H9 (cell line): ENCODE data around the gene MYO5B. TPM values are rescaled to one million over a fixed set of nuclear protein-coding genes. Genes with fewer than 3 reads are reported as not detected.

Experiments
- DNase-seq: peaks from one replicate; pipeline ENCODE4 v3.0.0-alpha.2; 2017
- H2AFZ ChIP-seq: one replicate; pipeline ENCODE4 v1.6.1; 2013; ENCODE audit warnings: mild to moderate bottlenecking, low read length, control low read depth, moderate library complexity
- H2AK5ac ChIP-seq: 2 replicates; pipeline ENCODE4 v1.6.1; 2013; ENCODE audit warnings: low read length, control low read depth, mixed read lengths; ENCODE audit not compliant: insufficient read length
- H2BK120ac ChIP-seq: one replicate; pipeline ENCODE4 v1.6.1; 2013; ENCODE audit warnings: low read depth, mild to moderate bottlenecking, low read length, control low read depth, inconsistent platforms; ENCODE audit not compliant: poor library complexity, severe bottlenecking
- H2BK12ac ChIP-seq: 2 replicates; pipeline ENCODE4 v1.6.1; 2013; ENCODE audit warnings: low read length, control low read depth, mixed read lengths, low read depth; ENCODE audit not compliant: insufficient read length
- H2BK15ac ChIP-seq: 2 replicates; pipeline ENCODE4 v1.6.1; 2013; ENCODE audit warnings: low read depth, low read length, control low read depth
- H2BK20ac ChIP-seq: one replicate; pipeline ENCODE4 v1.6.1; 2013; ENCODE audit warnings: low read depth, mild to moderate bottlenecking, low read length, control low read depth, inconsistent platforms; ENCODE audit not compliant: poor library complexity, severe bottlenecking
- H2BK5ac ChIP-seq: 2 replicates; pipeline ENCODE4 v1.6.1; 2013; ENCODE audit warnings: low read length, control low read depth, mixed read lengths; ENCODE audit not compliant: insufficient read length
- H3K14ac ChIP-seq: 2 replicates; pipeline ENCODE4 v1.6.1; 2013; ENCODE audit warnings: low read length, control low read depth; ENCODE audit not compliant: insufficient read depth
- H3K18ac ChIP-seq: 2 replicates; pipeline ENCODE4 v1.6.1; 2013; ENCODE audit warnings: low read depth, mild to moderate bottlenecking, mixed read lengths, low read length, control low read depth; ENCODE audit not compliant: insufficient read length
- H3K23ac ChIP-seq: 2 replicates; pipeline ENCODE4 v1.6.1; 2013; ENCODE audit warnings: low read length, control low read depth, mixed read lengths, low read depth; ENCODE audit not compliant: insufficient read length
- H3K23me2 ChIP-seq: 2 replicates; pipeline ENCODE4 v1.6.1; 2013; ENCODE audit warnings: low read depth, mild to moderate bottlenecking, mixed read lengths, low read length, control low read depth; ENCODE audit not compliant: insufficient read length, poor library complexity, severe bottlenecking
- H3K27ac ChIP-seq: 2 replicates; pipeline ENCODE4 v1.5.1; 2013; ENCODE audit warnings: low read length, control low read depth, mixed read lengths, low read depth; ENCODE audit not compliant: insufficient read length
- H3K27me3 ChIP-seq: 2 replicates; pipeline ENCODE4 v1.6.1; 2013; ENCODE audit warnings: low read length, control low read depth, inconsistent platforms; ENCODE audit not compliant: insufficient read depth
- H3K4ac ChIP-seq: 2 replicates; pipeline ENCODE4 v1.6.1; 2013; ENCODE audit warnings: low read depth, mild to moderate bottlenecking, control low read depth, inconsistent platforms, low read length, moderate library complexity
- H3K4me1 ChIP-seq: 2 replicates; pipeline ENCODE4 v1.6.1; 2013; ENCODE audit warnings: low read length, control low read depth, inconsistent platforms; ENCODE audit not compliant: insufficient read depth
- H3K4me2 ChIP-seq: 2 replicates; pipeline ENCODE4 v1.6.1; 2013; ENCODE audit warnings: low read length, control low read depth, mixed read lengths; ENCODE audit not compliant: insufficient read length, insufficient read depth
- H3K56ac ChIP-seq: 2 replicates; pipeline ENCODE4 v1.6.1; 2013; ENCODE audit warnings: low read depth, mild to moderate bottlenecking, mixed read lengths, low read length, control low read depth; ENCODE audit not compliant: insufficient read length
- H3K79me1 ChIP-seq: 2 replicates; pipeline ENCODE4 v1.6.1; 2013; ENCODE audit warnings: low read depth, mild to moderate bottlenecking, moderate library complexity, low read length, control low read depth, inconsistent platforms; ENCODE audit not compliant: insufficient read depth, poor library complexity, severe bottlenecking
- H3K79me2 ChIP-seq: 2 replicates; pipeline ENCODE4 v1.6.1; 2013; ENCODE audit warnings: low read length, control low read depth, inconsistent platforms; ENCODE audit not compliant: insufficient read depth
- H3K9ac ChIP-seq: 2 replicates; pipeline ENCODE4 v1.6.1; 2013; ENCODE audit warnings: low read length, control low read depth, mixed read lengths; ENCODE audit not compliant: insufficient read length; ENCODE audit errors: extremely low read depth
- H3K9me3 ChIP-seq: one replicate; pipeline ENCODE4 v1.6.1; 2013; ENCODE audit warnings: low read depth, low read length, inconsistent platforms; ENCODE audit not compliant: control insufficient read depth
- H3T11ph ChIP-seq: one replicate; pipeline ENCODE4 v1.6.1; 2013; ENCODE audit warnings: mild to moderate bottlenecking, low read length, control low read depth, inconsistent platforms
- H4K20me1 ChIP-seq: one replicate; pipeline ENCODE4 v1.6.1; 2013; ENCODE audit not compliant: control insufficient read depth, insufficient read length, insufficient read depth
- H4K5ac ChIP-seq: 2 replicates; pipeline ENCODE4 v1.6.1; 2013; ENCODE audit warnings: low read depth, mild to moderate bottlenecking, mixed read lengths, low read length, control low read depth; ENCODE audit not compliant: insufficient read length
- H4K8ac ChIP-seq: replicated peaks from 2 replicates; pipeline ENCODE4 v1.6.1; 2013; ENCODE audit warnings: low read length, control low read depth, mixed read lengths, low read depth; ENCODE audit not compliant: insufficient read length
- H4K91ac ChIP-seq: 2 replicates; pipeline ENCODE4 v1.6.1; 2013; ENCODE audit warnings: low read depth, mild to moderate bottlenecking, moderate library complexity, mixed read lengths, low read length, control low read depth; ENCODE audit not compliant: insufficient read length
- H3K27ac Mint-ChIP-seq, 3 experiments: 2 replicates in 2 of 3; 3 replicates in 1 of 3; pipeline ENCODE4 v1.8.0; 2020 to 2021; ENCODE audit warnings: mixed read lengths in 3 of 3, mild to moderate bottlenecking in 1 of 3, moderate library complexity in 1 of 3
- H3K27me3 Mint-ChIP-seq: 2 replicates; pipeline ENCODE4 v1.8.0; 2021; ENCODE audit warnings: low read depth, mild to moderate bottlenecking, moderate library complexity, mixed read lengths
- H3K36me3 Mint-ChIP-seq, 3 experiments: 2 replicates in 2 of 3; 3 replicates in 1 of 3; pipeline ENCODE4 v1.8.0; 2020 to 2021; ENCODE audit warnings: low read depth in 3 of 3, mixed read lengths in 3 of 3; ENCODE audit not compliant: insufficient read depth in 1 of 3
- H3K4me1 Mint-ChIP-seq, 2 experiments: 2 replicates each; pipeline ENCODE4 v1.8.0; 2020; ENCODE audit warnings: mixed read lengths in 2 of 2
- H3K4me3 Mint-ChIP-seq, 2 experiments: 2 replicates in 1 of 2; 3 replicates in 1 of 2; pipeline ENCODE4 v1.8.0; 2020 to 2021; ENCODE audit warnings: mild to moderate bottlenecking in 2 of 2, mixed read lengths in 2 of 2, moderate library complexity in 1 of 2
- H3K9me3 Mint-ChIP-seq, 2 experiments: 2 replicates in 1 of 2; 3 replicates in 1 of 2; pipeline ENCODE4 v1.8.0; 2020; ENCODE audit warnings: mild to moderate bottlenecking in 2 of 2, mixed read lengths in 2 of 2, moderate library complexity in 1 of 2
- CTCF ChIP-seq: fragments of 200-600 bp; sonication (generic); conservative IDR thresholded peaks from 3 replicates; pipeline ENCODE4 v1.8.0; 2021; ENCODE audit warnings: antibody characterized with exemption, mild to moderate bottlenecking
- WGBS: extraction: QIAGEN DNeasy Blood & Tissue Kit; methylation state at CpG from one replicate; pipeline ENCODE4 v1.1.7; 2013; ENCODE audit warnings: missing lambda C conversion rate, low lambda C conversion rate, mixed read lengths; ENCODE audit not compliant: insufficient read length; ENCODE audit errors: extremely low coverage; 5-methylcytosine and 5-hydroxymethylcytosine counted together
- total RNA-seq: library from RNA; stranded (reverse); gene quantifications from 2 replicates; pipeline ENCODE4 v1.2.1, GENCODE V29; 2021

MYO5B gene
- total RNA-seq, 1 experiment from 2014 or later, result 9.3 TPM

- no peak overlapping the region for H3K27ac Mint-ChIP-seq
- no CpG with 5 or more reads among the region's 3 CpGs for WGBS
These were observed 209.7 kb downstream of the MYO5B start for GRCh38 chr18:49985236-49985635.

More at GRCh38 chr18:49985236-49985635, 209.7 kb downstream of the MYO5B start:
- H3K27me3 Mint-ChIP-seq, result no peaks in the 10 kb centered on the region; the same call in 1 of the 2 replicates
- H3K9me3 Mint-ChIP-seq, result no peaks in the 10 kb centered on the region
- Histone ChIP-seq H3K4ac (no peak overlapping the region), H3K27me3 (no peaks in the 10 kb centered on the region), H2BK15ac (no peak overlapping the region), H2AK5ac (no peak overlapping the region), H4K20me1 (no peaks in the 10 kb centered on the region), H3K4me2 (no peak overlapping the region), H4K8ac (no peak overlapping the region), H3K18ac (no peak overlapping the region), H3K23me2 (no peaks in the 10 kb centered on the region), H4K5ac (no peak overlapping the region), H3K14ac (no peak overlapping the region), H3K9ac (no peak overlapping the region), H3K56ac (no peak overlapping the region), H3T11ph (no peak overlapping the region), H3K79me2 (no peaks in the 10 kb centered on the region), H3K9me3 (no peaks in the 10 kb centered on the region), H4K91ac (no peak overlapping the region), H3K23ac (no peak overlapping the region), H3K4me1 (peaks cover 13% of the 10 kb centered on the region; the same call in 1 of the 2 replicates), H3K27ac (no peak overlapping the region), H2BK20ac (no peak overlapping the region), H2BK120ac (no peak overlapping the region), H2AFZ (no peak overlapping the region), H3K79me1 (no peaks in the 10 kb centered on the region), H2BK5ac (no peak overlapping the region), H2BK12ac (no peak overlapping the region)
- H3K4me3 Mint-ChIP-seq, result no peak overlapping the region
- peaks cover 24 to 28% of the 10 kb centered on the region in 2 experiments for H3K4me1 Mint-ChIP-seq
- H3K36me3 Mint-ChIP-seq, result no peaks in the 10 kb centered on the region
- no peak for DNase-seq
- TF ChIP-seq CTCF, result no peak
